Esophagus squamous epithelium (tissue), 4 donors: ENCODE data around the gene CA11.

Experiments
- POLR2A ChIP-seq, 4 donors: fragments of 450-650 bp; IDR thresholded peaks; one replicate each; pipeline ENCODE4 v1.6.1; 2017; ENCODE audit warnings: antibody characterized with exemption in 4 of 4, mild to moderate bottlenecking in 4 of 4, moderate library complexity in 3 of 4
- TF ChIP-seq, protein P1 (sequence below), 6 experiments: fragments of 450-650 bp in 4 of 6; fragments of 200-600 bp in 2 of 6; sonication (generic) in 2 of 6; IDR thresholded peaks; one replicate each; pipeline ENCODE4 v1.5.1; 2016 to 2019; ENCODE audit warnings: antibody characterized with exemption in 6 of 6, mild to moderate bottlenecking in 4 of 6, moderate library complexity in 4 of 6

DNA sequence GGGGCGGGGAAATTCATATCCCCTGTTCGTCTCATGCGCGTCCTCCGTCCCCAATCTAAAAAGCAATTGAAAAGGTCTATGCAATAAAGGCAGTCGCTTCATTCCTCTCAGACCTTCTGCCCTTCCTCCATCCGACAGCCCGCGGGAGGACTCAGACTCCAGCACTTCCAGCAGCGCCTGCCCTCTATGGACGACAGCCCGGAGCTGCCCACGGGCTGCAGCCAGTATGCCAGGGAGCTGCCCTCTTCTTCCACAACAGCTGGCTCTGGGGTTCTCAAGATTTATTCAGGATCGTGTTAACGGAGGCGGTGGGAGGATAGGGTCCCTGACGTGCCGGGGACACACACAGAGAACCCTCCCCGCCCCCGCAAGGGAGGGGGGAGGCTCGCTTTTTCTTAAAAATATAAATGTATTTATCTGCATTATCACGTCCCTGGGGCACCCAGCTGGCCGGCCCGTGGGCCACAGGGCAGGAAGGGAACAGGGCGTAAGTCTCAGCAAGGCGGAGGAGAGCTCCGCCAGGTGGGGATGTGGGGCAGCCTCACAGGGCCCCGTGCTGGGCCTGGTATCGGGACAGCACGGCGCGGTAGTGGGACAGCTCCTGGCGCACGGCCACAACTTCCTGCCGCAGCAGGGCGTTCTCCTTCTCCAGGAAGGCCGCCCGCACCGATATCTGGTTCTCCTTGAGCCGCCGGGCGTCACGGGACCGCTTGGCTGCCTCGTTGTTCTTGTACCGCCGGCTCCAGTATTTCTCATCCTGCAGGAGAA is 15.5 kb downstream of the CA11 start:
- TF ChIP-seq, protein P1, sequence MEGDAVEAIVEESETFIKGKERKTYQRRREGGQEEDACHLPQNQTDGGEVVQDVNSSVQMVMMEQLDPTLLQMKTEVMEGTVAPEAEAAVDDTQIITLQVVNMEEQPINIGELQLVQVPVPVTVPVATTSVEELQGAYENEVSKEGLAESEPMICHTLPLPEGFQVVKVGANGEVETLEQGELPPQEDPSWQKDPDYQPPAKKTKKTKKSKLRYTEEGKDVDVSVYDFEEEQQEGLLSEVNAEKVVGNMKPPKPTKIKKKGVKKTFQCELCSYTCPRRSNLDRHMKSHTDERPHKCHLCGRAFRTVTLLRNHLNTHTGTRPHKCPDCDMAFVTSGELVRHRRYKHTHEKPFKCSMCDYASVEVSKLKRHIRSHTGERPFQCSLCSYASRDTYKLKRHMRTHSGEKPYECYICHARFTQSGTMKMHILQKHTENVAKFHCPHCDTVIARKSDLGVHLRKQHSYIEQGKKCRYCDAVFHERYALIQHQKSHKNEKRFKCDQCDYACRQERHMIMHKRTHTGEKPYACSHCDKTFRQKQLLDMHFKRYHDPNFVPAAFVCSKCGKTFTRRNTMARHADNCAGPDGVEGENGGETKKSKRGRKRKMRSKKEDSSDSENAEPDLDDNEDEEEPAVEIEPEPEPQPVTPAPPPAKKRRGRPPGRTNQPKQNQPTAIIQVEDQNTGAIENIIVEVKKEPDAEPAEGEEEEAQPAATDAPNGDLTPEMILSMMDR (IDR thresholded peaks at IDR 0.05): no peak
- TF ChIP-seq POLR2A (IDR thresholded peaks at IDR 0.05): no peak
